K562 (cell line): ENCODE data around the gene ADGRB3. TPM values are rescaled to one million over a fixed set of nuclear protein-coding genes. Genes with fewer than 3 reads are reported as not detected.

ENCODE experiments used
- FOXM1 ChIP-seq, 2 experiments: fragments of 450-650 bp in 1 of 2; sonication (generic) in 1 of 2; formaldehyde crosslinking in 1 of 2; IDR thresholded peaks; 2 replicates each; pipeline versions ENCODE4 v1.6.1 to v1.9.0; 2017 to 2022; ENCODE audit warnings: low read depth in 2 of 2, mild to moderate bottlenecking in 2 of 2, missing genetic modification reagents in 1 of 2, moderate library complexity in 1 of 2
- FOXP1 ChIP-seq: sonication (generic); formaldehyde crosslinking; IDR thresholded peaks from 2 replicates; pipeline ENCODE4 v1.8.0; 2022; ENCODE audit warnings: mild to moderate bottlenecking, missing genetic modification reagents
- HNRNPUL1 ChIP-seq: fragments of 200-400 bp; formaldehyde crosslinking; IDR thresholded peaks from 2 replicates; pipeline ENCODE4 v1.6.1; 2017; ENCODE audit warnings: low read length
- L3MBTL2 ChIP-seq: fragments of 450-650 bp; IDR thresholded peaks from 2 replicates; pipeline ENCODE4 v1.6.1; 2016; ENCODE audit warnings: mild to moderate bottlenecking, moderate library complexity
- NRF1 ChIP-seq, 2 experiments: fragments of 450-650 bp; IDR thresholded peaks in 1 of 2; conservative IDR thresholded peaks in 1 of 2; 2 replicates each; pipeline ENCODE4 v1.6.1; 2014; ENCODE audit warnings: mild to moderate bottlenecking in 2 of 2
- PHF21A ChIP-seq: fragments of 450-650 bp; IDR thresholded peaks from 2 replicates; pipeline ENCODE4 v1.6.1; 2017; ENCODE audit warnings: low read depth, borderline replicate concordance
- POLR3A ChIP-seq: IDR thresholded peaks from 2 replicates; pipeline ENCODE4 v1.6.1; 2011; ENCODE audit warnings: borderline replicate concordance, mild to moderate bottlenecking, moderate library complexity; ENCODE audit not compliant: insufficient read length, insufficient read depth; ENCODE audit errors: extremely low read depth
- RBM25 ChIP-seq: fragments of 200-400 bp; formaldehyde crosslinking; IDR thresholded peaks from 2 replicates; pipeline ENCODE4 v1.6.1; 2018; ENCODE audit warnings: low read length, low read depth, moderate library complexity; ENCODE audit not compliant: severe bottlenecking
- SMARCA5 ChIP-seq: fragments of 450-650 bp; IDR thresholded peaks from 2 replicates; pipeline ENCODE4 v1.6.1; 2016
- SREBF1 ChIP-seq: fragments of 150-350 bp; IDR thresholded peaks from 2 replicates; pipeline ENCODE4 v1.6.1; 2014; ENCODE audit warnings: antibody characterized with exemption, low read depth, low read length, borderline replicate concordance
- ZBTB40 ChIP-seq, 2 experiments: fragments of 450-650 bp in 1 of 2; sonication (generic) in 1 of 2; formaldehyde crosslinking in 1 of 2; IDR thresholded peaks; 2 replicates each; pipeline versions ENCODE4 v1.7.1 to v1.9.0; 2016 to 2022; ENCODE audit warnings: inconsistent platforms in 1 of 2, mild to moderate bottlenecking in 1 of 2, missing genetic modification reagents in 1 of 2
- ZNF184 ChIP-seq: sonication (generic); formaldehyde crosslinking; IDR thresholded peaks from 2 replicates; pipeline ENCODE4 v1.5.0; 2020; ENCODE audit warnings: missing genetic modification reagents
- ZNF212 ChIP-seq: fragments of 450-650 bp; formaldehyde crosslinking; IDR thresholded peaks from 2 replicates; pipeline ENCODE4 v1.4.0; 2020; ENCODE audit warnings: mild to moderate bottlenecking
- polyA plus RNA-seq, 8 experiments: library from polyadenylated mRNA; depleted of rRNA in 4 of 8; stranded (reverse) in 5 of 8; unstranded in 3 of 8; fragments of >200 nt; fragmentation: Nextera tagmentation in 2 of 8; fragmentation: Illumina TruSeq in 1 of 8; extraction: Ambion mirVana in 2 of 8; extraction: Trizol in 1 of 8; gene quantifications; 2 replicates each; pipeline versions ENCODE4 v1.2.1 to v1.2.3, GENCODE V29; 2011 to 2014; ENCODE audit warnings: inconsistent platforms in 1 of 8, missing spikeins in 1 of 8
- total RNA-seq, 7 experiments: library from RNA; depleted of rRNA in 6 of 7; stranded (reverse); fragments of >200 nt in 6 of 7; fragmentation: Illumina TruSeq in 2 of 7; extraction: Trizol in 2 of 7; gene quantifications; 2 replicates each; pipeline versions ENCODE4 v1.2.1 to v1.2.3, GENCODE V29; 2011 to 2021; ENCODE audit warnings: low replicate concordance in 1 of 7
- TF ChIP-seq, protein P1 (sequence below), 3 experiments: fragments of 200-800 bp in 1 of 3; sonication (Bioruptor generic) in 1 of 3; sonication (generic) in 1 of 3; formaldehyde crosslinking in 1 of 3; IDR thresholded peaks; 2 replicates each; pipeline versions ENCODE4 v1.6.1 to v1.8.0; 2016 to 2022; ENCODE audit warnings: mild to moderate bottlenecking in 2 of 3, missing compliant biosample characterization in 2 of 3, missing genetic modification characterization in 2 of 3, missing genetic modification reagents in 1 of 3
- TF ChIP-seq, protein P2 (sequence below): sonication (generic); formaldehyde crosslinking; IDR thresholded peaks from 2 replicates; pipeline ENCODE4 v1.8.0; 2022; ENCODE audit warnings: missing genetic modification reagents, mild to moderate bottlenecking, moderate library complexity, borderline replicate concordance

The ADGRB3 gene
- total and polyA plus RNA-seq, 9 of the 15 experiments (the other 6 are each of a cell fraction or from before 2014, with no cell fraction given), result 0.90 to 7.8 (median 2.4) TPM

- TF ChIP-seq RBM25 (no peak), L3MBTL2 (0 out of 2 replicates have a peak, but pooled peaks have one; percentile 31), SREBF1 (no peak), HNRNPUL1 (no peak), ZNF212 (CRISPR knock-in tag) (no peak), FOXM1 (IDR thresholded peaks at IDR 0.05; ENCODE audit: low read depth) (no peak), FOXM1 (CRISPR knock-in tag; IDR thresholded peaks at IDR 0.05; ENCODE audit: low read depth) (no peak), PHF21A (peak; percentile 48; the same call in 1 of the 2 replicates), FOXP1 (no peak), SMARCA5 (peak; percentile 78; the same call in 1 of the 2 replicates), POLR3A (no peak), NRF1 (conservative IDR thresholded peaks at IDR 0.05 in 1 of 2, IDR thresholded peaks at IDR 0.05 in 1 of 2) (peak in 1 of 2 experiments; percentile 31; a peak in 1 of 4 replicates), ZNF184 (CRISPR knock-in tag) (no peak), ZBTB40 (IDR thresholded peaks at IDR 0.05) (no peak), ZBTB40 (CRISPR knock-in tag; IDR thresholded peaks at IDR 0.05) (no peak)
- TF ChIP-seq, protein P1, sequence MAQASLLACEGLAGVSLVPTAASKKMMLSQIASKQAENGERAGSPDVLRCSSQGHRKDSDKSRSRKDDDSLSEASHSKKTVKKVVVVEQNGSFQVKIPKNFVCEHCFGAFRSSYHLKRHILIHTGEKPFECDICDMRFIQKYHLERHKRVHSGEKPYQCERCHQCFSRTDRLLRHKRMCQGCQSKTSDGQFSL (CRISPR knock-in tag; IDR thresholded peaks at IDR 0.05), result no peak
- TF ChIP-seq, protein P1 (tag; IDR thresholded peaks at IDR 0.05), result no peak
- TF ChIP-seq, protein P2, sequence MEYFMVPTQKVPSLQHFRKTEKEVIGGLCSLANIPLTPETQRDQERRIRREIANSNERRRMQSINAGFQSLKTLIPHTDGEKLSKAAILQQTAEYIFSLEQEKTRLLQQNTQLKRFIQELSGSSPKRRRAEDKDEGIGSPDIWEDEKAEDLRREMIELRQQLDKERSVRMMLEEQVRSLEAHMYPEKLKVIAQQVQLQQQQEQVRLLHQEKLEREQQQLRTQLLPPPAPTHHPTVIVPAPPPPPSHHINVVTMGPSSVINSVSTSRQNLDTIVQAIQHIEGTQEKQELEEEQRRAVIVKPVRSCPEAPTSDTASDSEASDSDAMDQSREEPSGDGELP, result no peak
These were observed 332.6 kb downstream of the ADGRB3 start (continued) for GRCh38 chr6:68967549-68968300.
